Liver (tissue), 9 donors: Measurements from ENCODE around the gene ZNF783. TPM values are rescaled to one million over a fixed set of nuclear protein-coding genes. Genes with fewer than 3 reads are reported as not detected.

Experiments used
- DNase-seq: peaks from one replicate; pipeline ENCODE4 v3.0.0-alpha.2; 2017; ENCODE audit warnings: low spot score
- H3K27ac ChIP-seq, 2 donors: one replicate each; pipeline ENCODE4 v1.7.0; 2013; ENCODE audit warnings: inconsistent platforms in 2 of 2, low read length in 2 of 2, control low read depth in 1 of 2, low read depth in 1 of 2, mild to moderate bottlenecking in 1 of 2
- H3K27me3 ChIP-seq, 4 donors: one replicate each; pipeline versions ENCODE4 v1.6.1 to v1.7.0; 2013; ENCODE audit warnings: low read length in 3 of 4, inconsistent platforms in 1 of 4, mild to moderate bottlenecking in 1 of 4, moderate library complexity in 1 of 4; ENCODE audit not compliant: control insufficient read depth in 4 of 4, insufficient read depth in 4 of 4
- H3K36me3 ChIP-seq, 4 donors: one replicate each; pipeline versions ENCODE4 v1.6.1 to v1.7.0; 2013; ENCODE audit warnings: low read length in 3 of 4, mild to moderate bottlenecking in 3 of 4, low read depth in 1 of 4, moderate library complexity in 1 of 4; ENCODE audit not compliant: control insufficient read depth in 4 of 4, insufficient read depth in 3 of 4
- H3K4me1 ChIP-seq, 4 donors: one replicate each; pipeline versions ENCODE4 v1.6.1 to v1.7.0; 2013; ENCODE audit warnings: low read length in 3 of 4, mild to moderate bottlenecking in 3 of 4, moderate library complexity in 1 of 4; ENCODE audit not compliant: control insufficient read depth in 4 of 4, insufficient read depth in 4 of 4
- H3K4me3 ChIP-seq, 3 donors: one replicate each; pipeline versions ENCODE4 v1.6.1 to v1.7.0; 2013; ENCODE audit warnings: low read length in 3 of 3, control low read depth in 1 of 3, low read depth in 1 of 3, mild to moderate bottlenecking in 1 of 3
- H3K9ac ChIP-seq, 2 donors: one replicate each; pipeline ENCODE4 v1.7.0; 2013; ENCODE audit warnings: low read length in 2 of 2, mild to moderate bottlenecking in 2 of 2, moderate library complexity in 2 of 2, control low read depth in 1 of 2, low read depth in 1 of 2
- H3K9me3 ChIP-seq, 4 donors: one replicate each; pipeline versions ENCODE4 v1.6.1 to v1.7.0; 2013; ENCODE audit warnings: low read length in 3 of 4; ENCODE audit not compliant: control insufficient read depth in 4 of 4
- ATF3 ChIP-seq: IDR thresholded peaks from 2 replicates; pipeline ENCODE4 v1.6.1; 2016; ENCODE audit warnings: antibody characterized with exemption
- EGR1 ChIP-seq, 2 donors: IDR thresholded peaks; 2 replicates each; pipeline ENCODE4 v1.6.1; 2016 to 2018; ENCODE audit warnings: antibody characterized with exemption in 2 of 2, low read depth in 2 of 2
- FOXA1 ChIP-seq: IDR thresholded peaks from 2 replicates; pipeline ENCODE4 v1.6.1; 2016; ENCODE audit warnings: antibody characterized with exemption
- FOXA2 ChIP-seq: IDR thresholded peaks from 2 replicates; pipeline ENCODE4 v1.6.1; 2016; ENCODE audit warnings: antibody characterized with exemption
- GABPA ChIP-seq, 2 donors: IDR thresholded peaks in 1 of 2; conservative IDR thresholded peaks in 1 of 2; 2 replicates each; pipeline ENCODE4 v1.6.1; 2016; ENCODE audit warnings: antibody characterized with exemption in 2 of 2, mild to moderate bottlenecking in 1 of 2, moderate library complexity in 1 of 2
- HNF4A ChIP-seq, 2 donors: conservative IDR thresholded peaks; 2 replicates each; pipeline ENCODE4 v1.6.1; 2016; ENCODE audit warnings: antibody characterized with exemption in 2 of 2, mild to moderate bottlenecking in 2 of 2
- HNF4G ChIP-seq: IDR thresholded peaks from 2 replicates; pipeline ENCODE4 v1.6.1; 2016; ENCODE audit warnings: antibody characterized with exemption
- JUND ChIP-seq, 2 donors: IDR thresholded peaks; 2 replicates each; pipeline ENCODE4 v1.6.1; 2016; ENCODE audit warnings: antibody characterized with exemption in 2 of 2
- NR2F2 ChIP-seq: IDR thresholded peaks from 2 replicates; pipeline ENCODE4 v1.6.1; 2016; ENCODE audit warnings: antibody characterized with exemption
- RAD21 ChIP-seq, 2 donors: IDR thresholded peaks; 2 replicates each; pipeline ENCODE4 v1.6.1; 2016; ENCODE audit warnings: antibody characterized with exemption in 2 of 2, mild to moderate bottlenecking in 2 of 2
- REST ChIP-seq: IDR thresholded peaks from 2 replicates; pipeline ENCODE4 v1.6.1; 2016; ENCODE audit warnings: antibody characterized with exemption, mild to moderate bottlenecking
- RXRA ChIP-seq, 2 donors: IDR thresholded peaks; 2 replicates each; pipeline ENCODE4 v1.6.1; 2017 to 2018; ENCODE audit warnings: antibody characterized with exemption in 2 of 2, mild to moderate bottlenecking in 1 of 2
- SP1 ChIP-seq: IDR thresholded peaks from 2 replicates; pipeline ENCODE4 v1.6.1; 2018; ENCODE audit warnings: antibody characterized with exemption, mild to moderate bottlenecking
- TAF1 ChIP-seq: conservative IDR thresholded peaks from 2 replicates; pipeline ENCODE4 v1.6.1; 2016; ENCODE audit warnings: antibody characterized with exemption, mild to moderate bottlenecking
- YY1 ChIP-seq: IDR thresholded peaks from 2 replicates; pipeline ENCODE4 v1.6.1; 2016; ENCODE audit warnings: antibody characterized with exemption, mild to moderate bottlenecking
- WGBS: extraction: QIAGEN DNeasy Blood & Tissue Kit; methylation state at CpG from one replicate; pipeline ENCODE4 v1.1.7; 2013; 5-methylcytosine and 5-hydroxymethylcytosine counted together
- polyA plus RNA-seq, 2 donors: library from polyadenylated mRNA; stranded (reverse) in 1 of 2; unstranded in 1 of 2; fragments of 200-250 nt in 1 of 2; fragments of >200 nt in 1 of 2; fragmentation: Nextera tagmentation in 1 of 2; extraction: Ambion mirVana in 1 of 2; gene quantifications; one replicate each; pipeline versions ENCODE4 v1.2.1 to v1.2.3, GENCODE V29; 2013 to 2015
- total RNA-seq, 2 donors: library from RNA; depleted of rRNA; stranded (reverse); fragments of >200 nt; gene quantifications; one replicate each; pipeline ENCODE4 v1.2.3, GENCODE V29; 2014
- TF ChIP-seq, protein P1 (sequence below): IDR thresholded peaks from 2 replicates; pipeline ENCODE4 v1.6.1; 2016; ENCODE audit warnings: antibody characterized with exemption
- TF ChIP-seq, protein P2 (sequence below): IDR thresholded peaks from 2 replicates; pipeline ENCODE4 v1.6.1; 2016; ENCODE audit warnings: antibody characterized with exemption
- donor health status: healthy.
- donor health status: healthy.
- donor health status: healthy.
- donor health status: healthy.
- donor health status: healthy.

ZNF783 gene
- total and polyA plus RNA-seq, 4 donors, result 1.5 to 4.3 (median 1.8) TPM

GRCh38 chr7:149300620-149301285 lies 38.8 kb downstream of the ZNF783 start (continued):
- TF ChIP-seq, protein P1, sequence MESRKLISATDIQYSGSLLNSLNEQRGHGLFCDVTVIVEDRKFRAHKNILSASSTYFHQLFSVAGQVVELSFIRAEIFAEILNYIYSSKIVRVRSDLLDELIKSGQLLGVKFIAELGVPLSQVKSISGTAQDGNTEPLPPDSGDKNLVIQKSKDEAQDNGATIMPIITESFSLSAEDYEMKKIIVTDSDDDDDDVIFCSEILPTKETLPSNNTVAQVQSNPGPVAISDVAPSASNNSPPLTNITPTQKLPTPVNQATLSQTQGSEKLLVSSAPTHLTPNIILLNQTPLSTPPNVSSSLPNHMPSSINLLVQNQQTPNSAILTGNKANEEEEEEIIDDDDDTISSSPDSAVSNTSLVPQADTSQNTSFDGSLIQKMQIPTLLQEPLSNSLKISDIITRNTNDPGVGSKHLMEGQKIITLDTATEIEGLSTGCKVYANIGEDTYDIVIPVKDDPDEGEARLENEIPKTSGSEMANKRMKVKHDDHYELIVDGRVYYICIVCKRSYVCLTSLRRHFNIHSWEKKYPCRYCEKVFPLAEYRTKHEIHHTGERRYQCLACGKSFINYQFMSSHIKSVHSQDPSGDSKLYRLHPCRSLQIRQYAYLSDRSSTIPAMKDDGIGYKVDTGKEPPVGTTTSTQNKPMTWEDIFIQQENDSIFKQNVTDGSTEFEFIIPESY, result no peak
- TF ChIP-seq YY1 (no peak), FOXA1 (no peak)
- TF ChIP-seq, protein P2, sequence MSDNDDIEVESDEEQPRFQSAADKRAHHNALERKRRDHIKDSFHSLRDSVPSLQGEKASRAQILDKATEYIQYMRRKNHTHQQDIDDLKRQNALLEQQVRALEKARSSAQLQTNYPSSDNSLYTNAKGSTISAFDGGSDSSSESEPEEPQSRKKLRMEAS, result no peak

GRCh38 chr7:149302222-149302621 lies 40.2 kb downstream of the ZNF783 start:
- H3K9ac ChIP-seq, result no peak overlapping the region
- H3K4me1 ChIP-seq, result no peaks in the 10 kb centered on the region
- TF ChIP-seq RXRA (IDR thresholded peaks at IDR 0.05), result no peak
- no peaks in the 10 kb centered on the region for H3K27me3 ChIP-seq
- H3K4me3 ChIP-seq, result no peak overlapping the region
- peaks cover 0 to 2% (median 0%) of the 10 kb centered on the region in 4 donors for H3K9me3 ChIP-seq
- 93% methylated on average over 12 of the region's 12 CpGs for WGBS
- no peak overlapping the region for H3K27ac ChIP-seq
- H3K36me3 ChIP-seq, result no peaks in the 10 kb centered on the region
- no peak for DNase-seq

- H3K4me1 ChIP-seq, result no peaks in the 10 kb centered on the region
- H3K27ac ChIP-seq, result no peak overlapping the region
- TF ChIP-seq JUND (IDR thresholded peaks at IDR 0.05) (no peak), YY1 (no peak), HNF4G (no peak), TAF1 (no peak), ATF3 (no peak), FOXA1 (no peak), NR2F2 (no peak), SP1 (no peak), RAD21 (IDR thresholded peaks at IDR 0.05) (no peak), HNF4A (conservative IDR thresholded peaks at IDR 0.05) (no peak), FOXA2 (no peak), EGR1 (IDR thresholded peaks at IDR 0.05; ENCODE audit: low read depth in 2 of 2) (no peak), REST (no peak), GABPA (IDR thresholded peaks at IDR 0.05 in 1 of 2, conservative IDR thresholded peaks at IDR 0.05 in 1 of 2) (no peak), RXRA (IDR thresholded peaks at IDR 0.05) (no peak)
- TF ChIP-seq, protein P2, result no peak
- TF ChIP-seq, protein P1, result no peak
- DNase-seq, result no peak
- no peaks in the 10 kb centered on the region for H3K36me3 ChIP-seq
- H3K9me3 ChIP-seq, result peaks cover 0 to 2% (median 0%) of the 10 kb centered on the region in 4 donors
- H3K9ac ChIP-seq, result no peak overlapping the region
- H3K4me3 ChIP-seq, result no peak overlapping the region
- no peaks in the 10 kb centered on the region for H3K27me3 ChIP-seq
- 72% methylated on average over 2 of the region's 2 CpGs for WGBS
These were observed 40.9 kb downstream of the ZNF783 start for GRCh38 chr7:149302865-149303264.
